NCI-H1436 treated with DMSO at 0.1 percent for 48 hours (cell line): ENCODE measurements around the gene TMEM259.

Source experiments
- DNase-seq: peaks from one replicate; lab custom pipeline; 2025; lab: John Stamatoyannopoulos, UW

TMEM259 gene

DNA sequence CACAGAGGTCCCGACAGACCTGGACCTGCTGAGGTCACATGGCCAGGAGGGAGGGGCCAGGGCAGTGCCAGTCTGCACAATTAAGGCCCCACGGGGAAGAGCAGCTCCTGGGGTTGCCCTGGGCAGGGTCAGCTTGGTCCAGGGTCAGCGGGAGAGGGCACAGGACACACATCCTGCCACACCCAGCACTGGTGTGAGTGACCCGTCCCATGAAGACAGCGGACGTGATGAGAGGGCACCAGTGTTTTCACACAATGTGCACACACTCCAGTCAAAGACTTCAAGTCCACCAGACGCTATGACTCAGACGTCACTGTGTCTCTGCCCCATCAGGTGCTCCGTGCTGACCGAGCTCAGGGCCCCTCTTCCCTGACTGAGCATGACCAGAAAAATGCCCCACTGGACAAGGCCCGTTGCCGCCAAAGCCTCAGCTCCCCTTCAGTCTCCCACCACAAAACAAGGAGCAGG, 4.2 kb downstream of the TMEM259 start:
- no peak for DNase-seq

DNA sequence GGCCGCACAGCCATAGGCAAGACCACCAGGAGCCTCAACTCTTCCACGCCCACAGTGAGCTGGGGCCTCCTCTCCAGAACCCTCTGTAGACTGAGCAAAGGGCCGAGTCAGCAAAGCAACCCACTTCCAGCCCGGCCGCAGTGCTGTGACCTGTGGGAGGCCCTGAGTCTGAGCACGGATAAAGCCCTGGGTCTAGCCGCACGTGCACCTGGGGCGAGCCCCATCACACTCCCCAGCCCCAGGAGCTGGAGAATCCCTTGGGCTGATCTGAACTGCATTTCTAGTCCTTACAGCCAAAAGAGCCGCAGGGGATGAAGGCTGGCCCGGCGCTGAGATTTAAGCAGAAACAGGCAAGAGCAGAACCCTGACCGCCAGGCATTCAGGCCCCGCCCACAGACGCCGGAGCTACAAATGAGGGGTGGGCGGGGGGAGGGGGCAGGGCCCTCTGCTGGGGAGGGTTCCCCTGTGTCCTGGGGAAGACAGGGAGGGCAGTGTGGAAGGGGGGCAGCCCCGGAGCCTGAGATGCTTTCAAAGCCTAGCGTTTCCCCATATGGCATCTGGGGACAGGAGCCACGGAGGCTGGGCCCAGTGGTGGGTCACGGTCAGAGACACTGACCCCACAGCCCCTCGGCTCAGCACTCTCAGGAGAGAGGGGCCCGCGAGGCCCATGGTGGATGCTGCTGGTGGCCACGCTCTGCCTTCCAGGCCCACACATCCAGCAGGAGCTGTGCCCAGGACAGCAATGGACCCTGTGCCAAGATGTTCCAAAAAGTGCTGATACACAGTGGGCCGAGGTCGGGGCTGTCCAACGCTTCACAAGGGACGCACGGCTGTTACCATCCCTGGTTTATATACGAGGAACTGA, 4.9 kb downstream of the TMEM259 start:
- no peak for DNase-seq

DNA sequence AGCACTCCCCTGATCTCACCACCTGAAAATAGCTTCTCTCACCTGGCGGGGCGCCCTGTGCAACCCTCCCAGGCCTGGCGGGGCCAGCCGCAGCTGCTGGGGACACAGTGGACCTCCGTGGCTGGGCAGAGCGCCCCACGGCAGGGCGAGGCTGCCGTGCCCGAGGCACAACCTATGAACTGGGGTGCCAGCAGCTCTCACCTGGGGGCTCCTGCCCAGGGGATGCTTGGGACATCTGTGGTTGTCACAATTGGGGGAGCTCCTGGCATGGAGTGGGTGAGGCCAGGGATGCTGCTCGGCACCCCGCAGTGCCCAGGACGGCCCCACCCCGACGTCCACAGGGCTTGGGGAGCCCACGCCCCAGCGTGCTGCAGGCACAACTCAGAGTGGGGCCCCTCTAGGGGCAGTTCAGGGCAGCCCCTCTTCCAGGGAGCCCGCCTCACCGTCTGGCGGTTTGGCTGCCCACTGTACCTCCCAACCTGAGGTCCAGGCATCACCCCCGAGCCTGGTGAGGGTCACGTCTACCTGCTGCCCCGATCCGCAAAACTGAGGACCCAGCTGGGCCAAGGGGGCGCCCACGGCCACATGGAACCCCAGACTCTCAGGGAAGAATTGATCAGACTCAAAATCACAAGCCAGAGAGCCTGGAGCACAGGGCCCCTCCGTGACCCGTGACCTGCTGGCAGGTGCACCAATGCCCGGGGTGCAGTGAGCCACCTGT, 5.7 kb downstream of the TMEM259 start:
- DNase-seq: no peak

DNA sequence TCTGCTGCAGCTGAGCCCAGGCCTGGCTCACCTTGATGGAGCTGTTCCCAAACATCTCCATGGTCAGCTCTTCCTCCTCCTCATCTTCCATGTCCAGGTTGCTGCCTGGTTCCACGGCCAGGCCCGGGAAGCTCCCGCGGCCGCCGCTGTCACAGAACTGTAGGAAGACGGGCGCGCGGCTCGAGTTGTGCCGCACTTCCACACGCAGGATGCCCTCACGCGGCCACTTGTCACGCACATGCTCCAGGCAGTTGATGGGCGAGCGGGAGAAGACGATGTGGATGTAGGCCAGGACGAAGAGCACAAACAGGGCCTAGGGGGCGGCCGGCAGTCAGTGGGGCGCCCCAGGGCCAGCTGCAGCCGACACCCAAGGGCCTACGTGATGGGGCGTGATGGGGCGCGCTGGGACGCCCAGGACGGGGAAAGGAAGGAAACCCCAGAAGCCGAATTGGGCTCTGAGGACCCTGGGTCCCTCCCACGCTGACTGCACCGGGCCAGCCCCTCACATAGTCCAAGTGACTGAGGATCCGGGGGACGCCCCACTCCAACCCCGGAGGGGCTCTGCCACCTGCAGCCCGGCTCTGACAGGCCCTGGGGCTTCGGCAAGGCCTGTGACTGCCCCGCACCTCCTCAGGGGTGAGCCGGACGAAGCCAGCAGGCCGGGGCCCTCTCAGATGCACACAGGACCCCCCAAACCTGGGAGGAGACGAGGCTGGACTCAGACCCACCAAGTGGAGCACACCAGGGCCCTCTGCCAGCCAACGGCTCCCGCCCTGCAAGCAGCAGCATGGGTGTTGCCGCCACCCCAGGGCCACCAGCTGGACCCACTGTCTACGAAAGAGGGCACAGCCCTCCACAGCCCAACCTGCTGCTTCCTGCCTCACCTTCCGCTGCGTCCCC, 6.5 kb downstream of the TMEM259 start:
- DNase-seq: no peak

DNA sequence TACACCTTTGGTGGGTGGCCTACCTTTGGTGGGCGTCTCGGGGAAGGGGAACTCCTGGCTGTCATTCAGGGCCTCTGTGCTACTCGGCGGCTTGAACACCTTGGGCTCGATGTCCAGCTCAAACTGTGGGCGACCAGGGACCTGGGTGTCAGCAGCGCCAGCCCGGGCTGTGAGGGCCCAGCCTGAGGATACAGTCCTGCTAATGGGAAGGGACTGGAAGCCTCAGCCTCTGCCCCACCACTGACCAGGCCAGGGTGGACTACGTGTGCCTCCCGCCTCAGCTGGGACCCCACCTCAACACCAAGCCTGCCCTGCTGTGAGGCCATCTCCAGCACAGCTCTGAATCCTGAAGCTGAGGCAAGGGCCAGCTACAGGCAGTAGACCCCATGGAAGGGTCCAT, 7.7 kb downstream of the TMEM259 start:
- DNase-seq: no peak

DNA sequence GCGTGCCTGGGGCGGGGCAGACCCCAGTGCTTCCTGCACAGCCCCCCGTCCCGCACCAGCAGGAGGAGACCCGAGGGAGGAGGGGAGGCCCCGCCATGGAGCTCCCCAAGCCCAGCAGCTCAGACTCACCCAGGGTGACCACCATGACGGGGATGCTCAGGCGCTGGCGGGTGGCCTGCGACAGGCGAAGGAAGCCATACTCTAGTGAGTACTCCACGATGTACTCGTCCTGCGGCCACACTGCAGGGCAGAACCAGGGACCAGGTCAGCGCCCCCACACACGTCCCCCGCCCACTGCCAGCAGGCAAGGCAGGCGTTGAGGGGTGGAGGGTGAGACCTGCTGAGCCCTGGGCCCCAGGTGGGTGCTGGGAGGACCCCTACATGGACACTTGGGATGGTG, 8.6 kb downstream of the TMEM259 start:
- no peak for DNase-seq

DNA sequence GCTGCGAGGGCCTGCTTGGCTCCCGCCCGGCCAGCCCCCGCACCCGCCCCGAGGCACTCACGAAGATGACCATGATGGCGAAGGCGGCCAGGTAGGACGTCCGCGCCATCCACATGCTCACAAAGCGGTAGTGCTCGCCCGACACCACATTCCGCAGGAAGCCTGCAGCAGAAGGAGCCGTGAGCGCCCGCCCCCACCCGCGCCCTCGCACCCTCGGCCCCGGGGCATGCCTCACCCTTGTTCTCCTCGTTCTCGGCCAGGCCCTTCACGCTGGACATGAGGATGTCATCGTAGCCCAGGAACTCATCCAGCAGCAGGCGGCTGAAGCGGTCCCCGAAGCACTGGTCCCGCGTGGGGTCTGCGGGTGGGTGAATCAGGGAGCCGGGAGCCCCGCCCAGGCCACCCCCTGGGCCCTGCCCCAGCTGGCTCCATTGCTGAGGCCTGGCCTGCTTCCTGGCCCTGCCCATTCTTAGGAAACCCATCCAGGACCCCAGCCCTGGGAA, 9.0 kb downstream of the TMEM259 start:
- DNase-seq: no peak

DNA sequence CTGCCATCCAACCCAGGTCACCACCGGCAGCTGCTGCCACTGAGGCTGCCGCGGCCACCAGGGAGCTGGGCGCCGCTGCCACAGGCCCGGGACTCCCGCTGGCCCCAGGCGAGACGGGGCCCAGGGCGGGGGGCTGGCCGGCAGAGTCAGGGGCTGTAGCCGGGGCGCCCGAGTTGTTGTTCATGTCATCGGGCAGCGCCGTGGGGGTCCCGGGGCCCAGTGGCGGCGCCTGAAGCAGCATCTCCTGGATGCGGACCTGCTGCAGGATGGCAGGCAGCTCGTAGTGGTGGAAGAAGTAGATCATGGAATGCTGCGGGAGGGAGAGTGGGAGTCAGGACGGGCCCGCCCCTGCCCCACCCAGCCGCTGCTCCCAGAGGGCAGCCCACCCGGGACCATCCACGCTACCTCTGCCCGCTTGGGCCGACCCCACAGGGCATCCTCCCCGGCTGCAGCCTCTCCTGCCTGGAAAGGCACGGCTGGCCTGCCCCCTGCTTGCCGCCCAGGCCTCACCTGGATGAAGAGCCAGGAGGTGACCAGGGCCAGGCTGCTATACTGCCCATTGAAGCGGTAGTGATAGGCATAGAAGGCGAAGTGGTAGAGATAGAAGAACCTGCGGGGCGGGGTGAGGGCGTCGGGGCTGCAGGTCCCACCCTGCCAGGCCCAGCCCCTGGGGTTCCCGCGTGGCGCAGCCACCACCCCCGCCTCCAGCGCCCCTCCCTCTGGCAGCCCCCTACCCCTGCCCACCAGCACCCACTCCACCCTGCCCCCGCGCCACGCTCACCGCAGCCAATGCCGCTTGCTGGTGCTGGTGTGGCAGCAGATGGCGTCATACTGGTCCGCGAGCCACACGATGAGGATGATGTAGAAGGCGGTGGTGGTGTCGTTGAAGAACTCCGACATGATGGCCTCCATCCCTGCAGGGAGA, 10.1 kb downstream of the TMEM259 start:
- DNase-seq: no peak

DNA sequence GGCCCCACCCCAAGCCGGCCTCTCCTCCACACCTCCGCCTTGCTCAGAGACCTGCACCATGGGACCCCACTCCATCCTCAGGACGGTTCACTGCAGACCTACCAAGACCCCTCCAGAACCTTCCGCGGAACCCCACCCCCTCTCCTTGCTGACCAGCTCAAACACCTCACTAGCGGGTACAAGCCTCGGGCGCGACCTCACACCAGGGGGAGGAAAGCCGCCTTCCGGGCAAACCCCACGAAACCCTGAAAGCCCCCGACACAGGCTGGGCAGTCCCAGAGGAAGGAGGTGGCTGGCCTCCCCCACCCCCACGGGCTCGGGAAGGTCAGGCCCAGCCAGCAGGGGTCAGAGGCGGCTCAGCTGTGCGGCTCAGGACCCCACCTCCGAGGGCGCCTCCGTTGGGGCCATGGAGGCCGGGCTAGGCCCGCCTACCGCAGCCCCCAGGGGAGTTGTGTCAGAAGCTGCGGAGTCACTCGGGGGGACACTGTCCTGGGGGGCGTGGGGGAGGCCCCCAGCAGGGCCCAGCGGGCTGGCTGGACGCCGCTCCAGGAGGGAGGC, 10.9 kb downstream of the TMEM259 start:
- DNase-seq: no peak

DNA sequence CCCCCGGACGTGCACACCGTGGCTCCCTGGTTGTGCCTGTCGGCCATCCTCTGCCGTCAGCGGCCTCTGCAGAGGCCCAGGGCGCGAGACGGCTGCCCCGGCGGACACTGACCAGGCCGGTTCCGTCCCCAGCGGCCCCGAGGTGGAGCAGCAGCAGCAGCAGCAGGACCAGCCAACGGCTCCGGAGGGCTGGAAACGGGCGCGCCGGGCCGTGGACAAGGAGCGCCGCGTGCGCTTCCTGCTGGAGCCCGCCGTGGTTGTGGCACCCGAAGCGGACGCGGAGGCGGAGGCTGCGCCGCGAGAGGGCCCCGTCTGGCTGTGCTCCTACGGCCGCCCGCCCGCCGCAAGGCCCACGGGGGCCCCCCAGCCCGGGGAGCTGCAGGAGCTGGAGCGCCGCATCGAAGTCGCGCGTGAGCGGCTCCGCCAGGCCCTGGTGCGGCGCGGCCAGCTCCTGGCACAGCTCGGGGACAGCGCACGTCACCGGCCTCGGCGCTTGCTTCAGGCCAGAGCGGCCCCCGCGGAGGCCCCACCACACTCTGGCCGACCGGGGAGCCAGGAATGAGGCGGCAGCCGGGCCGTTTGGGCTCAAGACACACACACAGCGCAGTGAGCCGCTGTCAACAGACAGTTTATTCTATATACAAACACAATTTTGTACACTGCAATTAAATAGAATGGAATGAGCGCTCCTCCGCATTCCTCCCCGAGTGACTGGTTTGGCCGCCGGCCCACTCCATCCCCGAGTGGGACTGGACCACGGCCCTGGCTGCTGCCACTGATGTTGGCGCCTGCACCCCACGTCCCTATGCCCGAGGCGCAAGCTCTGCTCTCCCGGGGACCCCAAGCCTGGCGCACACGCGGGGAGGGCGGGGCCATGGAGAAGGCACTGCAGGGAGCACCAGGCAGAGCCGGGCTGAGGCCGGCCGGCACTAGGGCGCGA, 11.6 kb downstream of the TMEM259 start:
- DNase-seq: no peak

DNA sequence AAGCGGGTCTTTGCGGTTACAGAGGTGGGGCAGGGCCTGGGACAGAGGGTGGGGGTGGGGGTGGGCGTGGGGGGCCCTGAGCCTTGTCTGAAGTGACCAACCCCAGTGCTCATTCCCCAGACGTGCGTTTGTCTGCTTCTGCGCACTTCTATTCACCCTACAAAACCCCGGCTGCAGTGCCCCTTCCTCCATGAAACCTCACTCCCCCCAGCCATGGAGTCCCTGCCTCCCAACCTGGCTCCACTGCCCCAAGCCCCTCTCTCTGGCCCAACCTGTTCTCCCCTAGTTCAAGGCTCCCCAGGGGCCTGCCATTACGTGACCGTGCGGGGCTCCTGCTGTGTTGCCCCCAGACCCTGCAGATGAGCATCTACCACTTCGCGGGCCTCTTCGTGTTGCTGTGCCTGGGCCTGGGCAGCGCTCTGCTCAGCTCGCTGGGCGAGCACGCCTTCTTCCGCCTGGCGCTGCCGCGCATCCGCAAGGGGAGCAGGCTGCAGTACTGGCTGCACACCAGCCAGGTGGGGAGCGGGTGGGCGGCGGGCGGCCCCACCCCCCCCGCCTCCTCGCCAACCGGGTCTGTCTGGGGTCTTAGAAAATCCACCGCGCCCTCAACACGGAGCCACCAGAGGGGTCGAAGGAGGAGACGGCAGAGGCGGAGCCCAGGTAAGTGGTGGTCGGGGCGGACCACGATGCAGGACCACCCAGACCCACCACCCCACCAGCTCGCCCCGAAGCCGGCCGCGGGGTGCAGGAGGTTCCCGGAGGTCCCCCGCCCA, 12.5 kb downstream of the TMEM259 start:
- no peak for DNase-seq

DNA sequence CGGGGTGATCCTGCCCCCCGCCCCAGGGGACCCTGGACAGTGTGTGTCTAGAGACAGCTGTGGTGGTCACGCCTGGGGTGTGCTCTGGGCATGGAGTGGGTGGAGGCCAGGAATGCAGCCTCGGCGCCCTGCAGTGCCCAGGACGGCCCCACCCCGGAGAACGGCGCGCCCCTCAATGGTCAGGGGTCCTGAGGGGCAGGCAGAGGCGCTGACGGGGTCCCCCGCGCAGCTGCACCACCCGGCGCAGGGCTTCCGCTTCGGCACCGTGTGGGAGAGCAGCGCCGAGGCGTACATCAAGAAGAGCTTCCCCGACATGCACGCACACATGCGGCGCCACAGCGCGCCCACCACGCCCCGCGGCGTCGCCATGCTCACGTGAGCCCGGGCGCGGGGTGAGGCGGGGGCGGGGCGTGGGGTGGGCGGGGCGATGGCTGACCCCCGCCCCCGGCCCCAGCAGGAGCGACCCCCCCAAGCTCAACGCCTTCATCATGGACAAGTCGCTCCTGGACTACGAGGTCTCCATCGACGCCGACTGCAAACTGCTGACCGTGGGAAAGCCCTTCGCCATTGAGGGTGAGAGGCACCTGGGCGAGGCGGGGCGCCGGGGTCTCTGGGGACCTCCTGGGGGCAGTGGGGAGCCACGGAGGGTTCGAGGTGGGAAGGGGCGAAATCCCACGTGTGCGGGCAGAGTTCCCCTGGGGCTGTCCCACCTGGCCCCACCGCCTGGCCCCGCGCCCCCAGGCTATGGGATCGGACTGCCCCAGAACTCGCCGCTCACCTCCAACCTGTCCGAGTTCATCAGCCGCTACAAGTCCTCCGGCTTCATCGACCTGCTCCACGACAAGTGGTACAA, 13.3 kb downstream of the TMEM259 start:
- no peak for DNase-seq

DNA sequence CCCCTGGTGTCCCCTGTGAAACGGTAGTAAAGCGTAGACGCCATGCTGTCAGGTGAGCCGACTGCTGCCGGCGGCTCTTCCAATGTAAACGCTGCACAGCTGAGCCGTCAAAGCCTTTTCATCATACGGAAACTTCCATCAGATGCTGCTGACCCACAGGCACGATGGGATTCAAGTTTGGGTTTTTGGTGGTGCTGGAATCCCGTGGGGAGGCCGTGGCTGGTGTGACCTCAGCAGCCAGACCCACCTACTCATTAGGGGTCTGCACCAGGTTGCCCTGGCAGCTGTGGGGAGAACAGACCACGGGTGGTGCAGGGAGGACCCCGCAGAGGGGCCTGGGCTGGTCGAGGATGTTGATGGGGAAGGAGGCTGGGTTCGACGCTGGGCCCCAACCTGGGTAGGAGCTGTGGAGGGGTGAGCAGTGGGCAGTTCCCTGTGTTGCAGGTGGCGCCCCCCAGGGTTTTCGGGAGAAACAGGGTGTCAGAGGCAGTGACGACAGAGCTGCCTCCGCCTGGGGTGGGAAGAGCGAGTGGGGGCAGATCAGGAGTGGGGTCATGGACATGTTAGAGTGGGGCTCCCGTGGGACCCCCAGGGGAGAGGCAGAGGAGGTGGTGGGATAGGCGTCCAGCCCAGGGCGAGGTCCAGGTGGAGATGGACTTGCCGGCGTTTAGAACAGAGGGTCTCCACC, 14.1 kb downstream of the TMEM259 start:
- no peak for DNase-seq

DNA sequence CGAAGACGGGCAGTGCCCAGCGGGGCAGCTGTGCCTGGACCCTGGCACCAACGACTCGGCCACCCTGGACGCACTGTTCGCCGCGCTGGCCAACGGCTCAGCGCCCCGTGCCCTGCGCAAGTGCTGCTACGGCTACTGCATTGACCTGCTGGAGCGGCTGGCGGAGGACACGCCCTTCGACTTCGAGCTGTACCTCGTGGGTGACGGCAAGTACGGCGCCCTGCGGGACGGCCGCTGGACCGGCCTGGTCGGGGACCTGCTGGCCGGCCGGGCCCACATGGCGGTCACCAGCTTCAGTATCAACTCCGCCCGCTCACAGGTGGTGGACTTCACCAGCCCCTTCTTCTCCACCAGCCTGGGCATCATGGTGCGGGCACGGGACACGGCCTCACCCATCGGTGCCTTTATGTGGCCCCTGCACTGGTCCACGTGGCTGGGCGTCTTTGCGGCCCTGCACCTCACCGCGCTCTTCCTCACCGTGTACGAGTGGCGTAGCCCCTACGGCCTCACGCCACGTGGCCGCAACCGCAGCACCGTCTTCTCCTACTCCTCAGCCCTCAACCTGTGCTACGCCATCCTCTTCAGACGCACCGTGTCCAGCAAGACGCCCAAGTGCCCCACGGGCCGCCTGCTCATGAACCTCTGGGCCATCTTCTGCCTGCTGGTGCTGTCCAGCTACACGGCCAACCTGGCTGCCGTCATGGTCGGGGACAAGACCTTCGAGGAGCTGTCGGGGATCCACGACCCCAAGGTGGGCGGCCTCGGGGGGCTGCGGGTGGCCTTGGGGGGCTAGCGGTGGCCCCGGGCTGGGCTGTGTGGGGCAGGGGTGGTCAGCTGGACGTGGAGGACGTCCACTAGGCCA, 15.9 kb downstream of the TMEM259 start:
- no peak for DNase-seq

DNA sequence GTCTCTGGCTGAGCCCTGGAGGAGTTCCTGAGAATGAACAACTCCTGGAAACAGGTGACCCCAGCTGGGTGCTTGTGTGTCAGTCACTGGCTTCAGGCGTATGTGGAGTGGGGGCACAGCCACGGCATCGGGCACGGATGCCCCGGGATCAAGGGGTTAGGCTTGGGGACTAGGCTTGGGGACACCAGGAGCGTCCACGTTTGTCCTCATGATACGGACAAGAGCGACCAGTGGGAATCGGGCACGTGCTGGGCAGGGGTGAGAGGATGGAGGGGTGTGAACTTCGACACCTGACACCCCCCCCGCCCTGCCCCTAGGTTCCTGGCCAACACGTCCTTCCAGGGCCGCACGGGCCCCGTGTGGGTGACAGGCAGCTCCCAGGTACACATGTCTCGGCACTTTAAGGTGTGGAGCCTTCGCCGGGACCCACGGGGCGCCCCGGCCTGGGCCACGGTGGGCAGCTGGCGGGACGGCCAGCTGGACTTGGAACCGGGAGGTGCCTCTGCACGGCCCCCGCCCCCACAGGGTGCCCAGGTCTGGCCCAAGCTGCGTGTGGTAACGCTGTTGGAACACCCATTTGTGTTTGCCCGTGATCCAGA, 16.6 kb downstream of the TMEM259 start:
- no peak for DNase-seq

DNA sequence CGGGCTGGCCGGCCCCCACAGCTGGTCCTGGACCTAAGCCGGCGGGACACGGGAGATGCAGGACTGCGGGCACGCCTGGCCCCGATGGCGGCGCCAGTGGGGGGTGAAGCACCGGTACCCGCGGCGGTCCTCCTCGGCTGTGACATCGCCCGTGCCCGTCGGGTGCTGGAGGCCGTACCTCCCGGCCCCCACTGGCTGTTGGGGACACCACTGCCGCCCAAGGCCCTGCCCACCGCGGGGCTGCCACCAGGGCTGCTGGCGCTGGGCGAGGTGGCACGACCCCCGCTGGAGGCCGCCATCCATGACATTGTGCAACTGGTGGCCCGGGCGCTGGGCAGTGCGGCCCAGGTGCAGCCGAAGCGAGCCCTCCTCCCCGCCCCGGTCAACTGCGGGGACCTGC, 17.6 kb downstream of the TMEM259 start:
- DNase-seq: no peak
